HG03095 (cell line): ENCODE results near the gene ABTB2.

ENCODE experiments used
- ATAC-seq: cut with Tn5 transposase; IDR thresholded peaks from one replicate; pipeline ENCODE4 v1.9.1; 2021; ENCODE audit warnings: moderate library complexity; ENCODE audit not compliant: unreplicated experiment

Gene ABTB2

DNA sequence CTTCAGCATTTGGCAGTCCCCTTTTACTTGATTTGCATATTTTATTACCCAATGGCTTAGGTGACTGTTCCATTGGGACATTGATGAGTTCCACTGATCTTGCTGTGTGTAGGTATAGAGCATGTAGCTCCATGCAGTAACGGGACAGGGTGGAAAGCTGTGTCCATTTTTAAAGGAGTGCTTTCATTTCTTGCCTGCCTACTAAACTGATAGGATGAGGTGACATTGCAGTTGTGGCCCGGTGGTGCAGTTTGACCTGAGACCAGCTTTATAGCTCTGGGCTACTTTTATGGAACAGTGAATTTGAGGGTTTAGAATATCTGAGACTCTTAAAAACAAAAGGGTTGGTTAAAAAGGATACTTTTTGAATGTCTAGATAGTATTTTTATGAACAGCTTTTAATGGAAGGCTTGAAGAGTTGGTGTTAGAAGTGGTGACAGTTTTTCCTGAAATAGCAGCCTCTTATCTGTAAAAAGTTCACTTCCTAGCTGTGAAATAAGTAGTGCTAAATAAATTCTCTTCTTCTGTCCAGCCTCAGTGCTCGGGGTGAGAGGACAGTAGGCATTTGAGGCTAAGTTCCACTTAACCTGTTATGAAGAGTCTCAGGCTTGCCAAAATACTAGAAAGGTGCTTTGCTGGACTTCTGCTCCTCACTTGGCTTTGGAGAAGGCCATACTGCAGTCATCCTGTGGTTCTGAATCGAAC, 225.4 kb downstream of the ABTB2 start:
- no peak for ATAC-seq

DNA sequence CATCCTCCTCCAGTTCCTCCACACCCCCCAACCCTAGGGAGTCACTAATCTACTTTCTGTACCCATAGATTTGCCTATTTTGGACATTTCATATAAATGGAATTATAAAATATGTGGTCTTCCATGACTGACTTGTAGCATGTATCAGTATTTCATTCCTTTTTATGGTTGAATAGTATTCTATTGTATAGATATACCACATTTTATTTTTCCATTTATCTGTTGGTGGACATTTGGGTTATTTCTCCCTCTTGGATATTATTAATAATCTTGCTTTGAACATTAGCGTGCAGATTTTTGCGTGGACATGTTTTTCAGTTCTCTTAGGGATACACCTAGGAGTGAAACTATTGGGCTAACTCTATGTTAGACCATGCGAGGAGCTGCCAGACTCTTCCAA, 229.0 kb downstream of the ABTB2 start:
- no peak for ATAC-seq

DNA sequence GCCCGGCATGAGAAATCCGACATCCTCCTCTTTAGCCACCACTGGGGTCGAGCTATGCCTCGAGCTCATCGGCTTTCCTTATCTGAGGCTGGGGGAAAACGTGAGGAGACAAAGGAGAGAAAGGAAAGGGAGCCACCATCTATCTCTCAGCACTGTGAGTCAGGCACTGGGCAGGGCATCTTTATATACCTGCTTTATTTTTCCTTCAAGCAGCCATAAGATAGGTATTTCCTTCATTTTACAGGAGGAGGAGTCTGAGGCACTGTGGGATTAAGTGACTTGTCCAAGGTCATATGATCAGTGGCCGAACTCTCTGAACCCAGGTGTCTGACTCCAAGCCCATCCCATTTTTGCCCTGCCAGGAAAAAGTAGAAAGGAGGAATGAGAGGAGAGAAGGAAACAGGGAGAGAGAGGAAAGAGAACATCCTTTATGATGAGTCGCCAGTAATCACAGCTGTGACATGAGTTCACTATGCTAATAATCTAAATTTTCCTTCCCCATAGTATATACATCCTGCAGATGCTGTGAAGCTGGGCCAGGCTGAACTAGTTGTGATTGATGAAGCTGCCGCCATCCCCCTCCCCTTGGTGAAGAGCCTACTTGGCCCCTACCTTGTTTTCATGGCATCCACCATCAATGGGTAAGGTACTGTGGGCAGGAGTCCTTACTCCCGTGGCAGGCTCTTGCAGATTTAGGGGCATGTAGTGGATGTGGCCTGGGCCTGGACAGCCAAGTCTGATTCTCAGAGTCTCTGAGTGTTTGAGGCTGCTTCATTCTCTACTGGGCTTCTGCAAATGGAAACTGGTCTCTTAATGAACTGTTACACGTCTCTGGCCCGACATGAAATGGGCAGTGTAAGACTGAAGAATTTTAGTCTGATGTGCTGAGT, 230.6 kb downstream of the ABTB2 start:
- no peak for ATAC-seq

DNA sequence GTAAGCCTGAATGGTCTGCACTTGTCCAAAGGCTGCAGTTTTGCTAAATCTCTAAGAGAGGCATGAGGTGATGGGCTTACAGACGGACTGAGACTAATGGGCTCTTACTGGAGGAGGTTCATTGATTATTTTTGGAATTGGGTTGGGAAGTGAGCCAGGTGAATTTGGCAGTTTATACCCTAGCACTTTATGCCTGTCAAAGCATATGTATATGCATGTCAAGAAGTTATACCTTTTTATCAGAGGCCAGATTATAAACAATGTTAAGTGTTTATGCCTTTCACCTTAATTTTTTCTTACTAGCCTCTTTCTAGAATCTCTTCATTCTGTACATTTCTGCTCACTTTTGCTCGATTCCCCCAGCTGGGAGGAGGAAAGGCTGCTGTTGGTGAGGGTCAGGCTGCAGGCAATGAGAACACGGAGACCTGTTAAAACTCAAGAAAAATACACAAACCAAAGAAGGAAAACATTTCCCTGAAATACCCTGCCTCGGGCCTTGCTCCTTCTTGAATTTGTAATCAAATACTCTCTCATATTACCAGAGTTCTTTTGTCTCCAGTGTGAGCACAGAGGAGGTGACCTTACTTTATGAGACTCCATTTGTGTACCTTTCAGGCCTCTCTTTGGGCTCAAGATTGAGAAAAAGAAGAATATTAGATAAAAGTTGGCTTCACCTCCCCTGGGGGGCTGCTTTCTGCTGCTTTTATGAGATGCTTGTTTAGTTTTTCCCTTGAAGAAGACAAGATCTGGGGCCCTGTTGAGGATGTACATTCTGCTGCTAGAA, 232.7 kb downstream of the ABTB2 start:
- ATAC-seq, result no peak

DNA sequence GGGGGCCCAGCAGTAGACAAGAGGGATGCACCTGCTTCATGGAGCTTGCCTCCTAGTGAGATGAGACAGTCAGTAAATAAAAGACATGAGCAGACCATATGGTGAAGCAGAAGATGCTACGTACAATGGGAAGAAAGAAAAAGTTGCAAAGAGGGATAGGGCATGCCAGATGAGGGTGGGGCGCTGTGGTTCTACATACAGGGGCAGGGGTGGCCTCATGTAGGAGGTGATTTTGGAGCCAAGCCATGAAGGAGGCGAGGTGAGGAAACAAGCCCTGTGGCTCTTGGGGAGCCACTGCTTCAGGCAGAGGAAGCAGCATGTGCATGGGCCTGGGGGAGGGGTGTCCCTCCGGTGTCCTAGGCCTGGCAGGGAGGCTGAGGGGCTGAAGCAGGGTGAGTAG, 237.2 kb downstream of the ABTB2 start:
- no peak for ATAC-seq

DNA sequence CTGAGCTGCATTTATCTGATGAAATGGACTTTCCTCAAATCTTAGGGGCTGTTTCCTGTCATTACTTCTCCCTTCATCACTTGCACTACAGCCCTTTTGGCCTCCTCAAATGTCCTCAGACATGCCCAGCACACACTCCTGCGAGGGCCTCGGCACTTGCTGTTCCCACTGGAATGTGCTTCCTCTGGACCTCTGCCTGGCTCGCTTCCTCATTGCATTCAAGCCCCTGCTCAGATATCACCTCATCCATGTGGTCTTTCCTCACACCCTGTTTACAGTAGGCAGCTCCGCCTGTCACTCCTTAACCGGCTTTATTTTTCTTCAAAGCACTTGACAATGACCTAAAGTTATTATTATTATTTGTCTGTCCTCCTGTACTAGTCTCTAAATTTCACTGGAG, 243.3 kb downstream of the ABTB2 start:
- ATAC-seq, result no peak

DNA sequence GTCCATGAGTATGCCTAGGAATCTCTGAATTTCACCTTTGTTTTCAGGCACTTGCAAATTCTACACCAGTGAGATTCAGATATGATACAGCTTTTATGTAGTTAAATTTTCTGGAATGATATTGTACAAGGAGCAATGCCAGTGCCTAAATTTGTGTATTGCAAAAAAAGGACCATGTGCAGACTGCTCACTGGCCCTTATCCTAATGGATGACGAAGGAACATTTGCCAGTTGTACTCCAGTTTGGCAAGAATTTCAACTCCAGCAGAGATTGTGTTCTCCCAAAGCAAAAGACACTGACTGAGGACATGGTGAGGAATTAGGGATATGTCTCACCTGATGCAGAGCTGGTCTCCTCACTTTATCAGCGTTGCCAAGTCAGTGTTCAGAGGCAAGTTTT, 243.8 kb downstream of the ABTB2 start:
- no peak for ATAC-seq

DNA sequence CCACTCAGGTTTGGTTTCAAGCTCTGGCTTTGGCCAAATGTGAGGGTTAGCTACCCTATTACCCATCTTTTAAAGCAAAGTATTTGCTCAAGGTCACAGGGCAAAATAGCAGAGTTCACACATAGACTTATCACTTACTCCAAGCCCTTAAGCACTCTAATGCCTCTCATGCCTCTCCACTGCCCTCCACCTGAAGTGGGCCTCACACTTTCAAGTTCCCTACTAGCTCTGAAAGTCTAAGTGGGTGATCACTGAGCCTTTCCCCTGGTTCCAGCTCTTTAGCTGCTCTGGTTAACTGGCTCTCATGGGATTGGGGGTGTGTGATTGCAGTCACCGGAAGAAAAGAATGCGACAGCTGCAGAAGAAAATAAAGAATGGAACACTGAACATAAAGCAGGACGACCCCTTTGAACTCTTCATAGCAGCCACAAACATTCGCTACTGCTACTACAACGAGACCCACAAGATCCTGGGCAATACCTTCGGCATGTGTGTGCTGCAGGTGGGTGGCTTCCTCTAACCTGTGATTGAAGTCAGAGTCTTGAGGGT, 246.0 kb downstream of the ABTB2 start:
- no peak for ATAC-seq

DNA sequence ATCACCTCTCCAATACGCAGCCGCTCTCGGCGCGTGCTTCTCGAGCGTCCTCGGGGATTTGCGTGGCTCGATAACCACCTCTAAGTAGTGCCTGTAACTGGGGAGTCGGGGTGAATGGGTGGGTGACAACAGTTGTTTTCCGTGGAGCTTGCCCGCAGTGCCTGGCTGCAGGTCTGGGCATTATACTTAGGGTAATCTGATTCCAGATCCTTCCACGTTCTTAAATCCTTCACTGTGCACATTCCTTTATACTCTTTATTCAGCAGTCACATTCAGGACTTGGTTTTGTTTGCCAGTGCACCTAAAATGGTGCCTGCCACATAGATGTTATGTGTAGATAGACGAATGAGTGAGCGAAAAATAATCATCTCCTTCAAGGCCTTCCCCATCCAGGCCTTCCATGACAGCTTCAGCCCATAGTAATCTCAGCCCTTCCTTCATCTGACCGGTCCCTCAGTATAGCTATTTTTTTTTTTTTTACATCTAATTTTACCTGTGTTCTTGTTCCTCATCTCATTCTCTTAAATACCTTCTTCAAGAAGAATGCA, 251.8 kb downstream of the ABTB2 start:
- peak; percentile 18 for ATAC-seq

DNA sequence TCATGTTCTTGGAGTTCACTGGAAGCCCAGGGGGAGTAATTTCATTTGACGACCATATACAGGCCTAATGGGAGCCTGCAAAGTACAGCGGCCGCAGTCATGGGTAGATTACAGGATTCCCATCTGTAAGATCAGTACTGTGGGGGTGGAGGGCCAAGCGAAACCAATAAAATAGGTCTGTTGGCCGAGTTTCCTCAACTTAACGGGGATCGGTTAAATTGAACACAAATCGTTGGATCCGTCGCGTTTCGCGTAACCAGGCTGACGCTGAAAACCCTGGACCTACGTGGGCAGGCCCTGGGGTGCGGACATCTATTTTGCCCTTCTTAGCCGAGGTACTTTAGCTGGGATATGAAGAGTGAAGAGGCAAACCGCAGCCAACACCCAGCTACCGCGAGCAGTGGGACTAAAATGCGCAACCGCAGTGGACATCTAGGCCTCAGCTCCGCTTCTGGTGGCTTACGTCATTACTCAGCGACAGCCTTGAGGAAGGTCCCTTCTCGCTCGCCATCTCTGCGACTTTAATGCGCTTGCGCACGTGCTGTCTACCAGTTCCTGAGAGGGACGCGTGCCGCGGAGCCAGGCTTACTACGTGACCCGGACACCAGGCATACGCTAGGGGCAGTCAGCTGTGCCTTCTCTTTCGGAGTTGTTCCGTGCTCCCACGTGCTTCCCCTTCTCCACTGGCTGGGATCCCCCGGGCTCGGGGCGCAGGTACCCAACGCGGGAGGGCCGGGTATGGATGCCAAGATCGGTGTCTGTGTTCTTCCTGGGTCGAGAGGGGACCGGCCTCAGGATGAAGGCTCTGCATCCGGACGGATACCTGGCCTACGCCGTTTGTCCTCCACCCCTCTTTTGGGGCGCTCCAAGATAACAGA, 252.5 kb downstream of the ABTB2 start, which contains the start of gene NAT10:
Gene NAT10 (plus strand): TSS at position 551 of the 878 bp plus-strand sequence. CDS start 2,597 bp downstream, outside the sequence.
- ATAC-seq, result peak; percentile 77

DNA sequence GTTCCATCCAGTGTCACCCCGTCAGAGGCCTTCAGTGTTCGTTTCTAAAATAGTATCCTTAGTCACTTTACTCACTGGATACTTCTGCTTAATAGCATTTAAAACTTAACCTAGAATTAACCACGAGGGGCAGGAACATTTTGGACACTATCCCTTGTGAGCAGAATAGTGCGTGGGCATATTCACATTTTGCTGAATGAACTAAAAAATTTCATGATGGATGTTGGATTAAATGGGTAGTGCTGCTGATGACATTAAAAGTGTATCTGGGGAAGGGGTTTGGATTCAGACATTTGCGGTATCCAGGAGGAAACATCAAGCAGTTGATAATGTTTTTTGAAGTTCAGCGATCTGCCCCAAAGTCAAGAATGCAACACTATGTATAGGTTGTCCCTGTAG, 253.1 kb downstream of the ABTB2 start:
- ATAC-seq, result no peak
